Stimulated activated CD8-positive, alpha-beta memory T cell treated with anti-CD3 and anti-CD28 coated beads, Interleukin-12 subunit alpha, Interleukin-12 subunit beta, amount 100 ng/mL, for 4 hours (primary cell): ENCODE measurements around the gene CCDC60.
"Not testable (repeated sequence)": the region's sequence is repeated elsewhere in the genome, so short reads cannot be mapped to it uniquely, and the experiment has no call there.

Experiments
- DNase-seq: peaks from one replicate; pipeline ENCODE4 v3.0.0-alpha.2; 2020; ENCODE audit warnings: low read depth

The CCDC60 gene

DNA sequence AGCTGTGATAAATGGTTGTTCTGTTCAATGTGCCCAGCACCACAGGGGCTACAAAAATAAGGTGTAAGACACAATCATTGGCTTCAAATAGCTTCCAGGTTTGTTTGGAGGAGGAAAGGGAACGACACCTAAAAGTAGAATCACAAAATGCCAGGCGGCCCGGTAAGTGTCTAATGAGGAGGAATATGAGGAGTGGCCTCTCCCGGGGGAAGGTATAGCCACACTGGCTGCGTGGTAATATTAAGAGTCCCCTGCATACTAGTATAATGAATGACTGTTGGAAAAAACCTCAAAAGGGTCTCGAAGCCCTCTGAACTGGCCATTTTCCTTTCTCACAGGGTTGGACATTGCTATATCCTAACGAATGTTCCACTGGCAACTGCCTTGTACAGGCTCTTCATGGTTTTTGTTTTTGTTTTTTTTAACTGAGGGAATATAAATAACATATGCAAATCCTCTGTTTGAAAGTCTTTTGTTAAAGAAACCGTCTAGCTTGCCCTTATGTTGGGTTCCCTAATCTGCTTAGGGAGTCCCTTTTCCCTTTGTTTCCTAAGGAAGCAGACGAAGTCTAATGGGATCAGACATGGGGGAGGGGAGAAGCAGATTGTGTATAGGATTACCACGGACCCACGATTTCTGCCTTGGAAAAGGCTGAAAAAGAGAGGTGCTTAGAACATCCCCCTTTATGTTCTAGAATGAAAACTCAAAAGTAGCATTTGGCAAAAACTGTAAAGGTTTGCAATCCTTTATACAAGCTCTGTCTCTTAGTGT lies 4.2 kb downstream of the CCDC60 start:
- DNase-seq: no peak

DNA sequence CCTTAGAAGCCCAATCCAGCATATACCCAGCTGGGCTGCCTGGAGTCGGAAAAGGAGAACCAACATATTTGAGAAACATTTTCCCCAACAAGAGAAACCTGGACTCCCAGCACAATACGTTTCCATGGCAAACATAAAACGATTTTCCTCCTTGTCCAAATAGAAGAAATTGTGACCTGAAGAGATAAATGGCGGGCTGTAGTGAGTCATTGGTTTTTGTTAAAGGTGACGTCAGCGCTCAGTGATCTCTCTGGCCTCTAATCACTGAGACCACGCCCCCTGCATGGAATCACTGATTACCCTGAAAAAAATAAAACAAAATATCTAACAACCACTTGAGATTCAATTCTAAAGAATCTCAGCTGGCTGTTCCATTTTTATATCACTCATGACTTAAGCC lies 6.0 kb downstream of the CCDC60 start:
- DNase-seq: no peak

DNA sequence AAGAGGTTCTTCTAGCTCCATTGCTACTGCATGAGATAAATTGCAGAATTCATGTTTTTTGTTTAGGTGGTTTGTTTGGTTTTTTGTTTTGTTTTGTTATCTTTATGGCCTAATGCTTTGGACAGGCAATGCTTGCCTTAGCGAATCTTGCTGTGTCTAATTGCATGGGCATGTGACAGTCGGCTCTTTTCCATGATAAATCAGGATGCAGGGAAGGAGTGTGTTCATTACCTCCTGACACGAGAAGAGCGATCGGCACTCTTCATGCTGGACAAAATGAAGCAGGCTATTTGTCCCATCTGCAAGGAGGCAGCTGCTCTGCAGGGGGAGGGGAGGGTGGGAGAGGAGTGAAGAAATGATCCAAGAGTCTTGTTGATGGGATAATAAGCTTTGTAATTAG lies 6.5 kb downstream of the CCDC60 start:
- DNase-seq: no peak

DNA sequence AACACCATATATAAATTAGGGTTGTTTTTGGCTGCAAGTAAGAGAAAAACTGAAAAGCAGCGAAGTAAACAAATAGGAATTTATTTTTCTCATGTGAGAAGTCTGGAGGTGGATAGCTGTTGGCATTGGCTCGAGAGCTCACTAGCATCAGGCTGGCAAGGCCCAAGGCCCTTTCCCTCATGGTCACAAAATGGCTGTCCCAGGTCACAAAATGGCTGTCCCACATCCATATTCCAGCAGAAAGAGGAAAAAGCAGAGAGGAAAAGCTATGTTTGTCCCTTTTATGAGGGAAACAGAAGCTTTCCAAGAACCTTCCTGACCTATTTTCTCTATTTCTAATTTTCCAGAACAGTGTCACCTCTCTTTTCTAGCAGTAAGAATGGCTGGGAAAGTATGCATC lies 7.5 kb downstream of the CCDC60 start:
- DNase-seq: no peak

DNA sequence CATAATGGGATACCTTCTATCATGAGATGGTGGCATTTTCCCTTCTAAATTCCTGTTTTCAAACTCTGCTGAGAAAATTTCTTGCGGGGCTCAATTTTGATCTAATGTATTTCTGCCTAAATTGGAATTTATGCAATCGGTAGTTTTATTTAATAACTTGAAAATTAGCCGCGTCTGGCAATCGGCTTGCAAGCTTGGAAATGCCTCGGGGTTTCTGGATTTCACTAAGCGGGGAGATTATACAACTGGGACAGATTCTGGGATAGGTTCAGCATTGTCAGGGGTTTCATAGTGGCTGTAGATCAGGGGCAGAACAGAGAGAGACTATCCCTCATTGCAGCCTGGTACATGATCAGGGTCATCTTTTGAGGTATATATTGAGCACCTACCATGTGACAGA lies 8.6 kb downstream of the CCDC60 start:
- DNase-seq: no peak

DNA sequence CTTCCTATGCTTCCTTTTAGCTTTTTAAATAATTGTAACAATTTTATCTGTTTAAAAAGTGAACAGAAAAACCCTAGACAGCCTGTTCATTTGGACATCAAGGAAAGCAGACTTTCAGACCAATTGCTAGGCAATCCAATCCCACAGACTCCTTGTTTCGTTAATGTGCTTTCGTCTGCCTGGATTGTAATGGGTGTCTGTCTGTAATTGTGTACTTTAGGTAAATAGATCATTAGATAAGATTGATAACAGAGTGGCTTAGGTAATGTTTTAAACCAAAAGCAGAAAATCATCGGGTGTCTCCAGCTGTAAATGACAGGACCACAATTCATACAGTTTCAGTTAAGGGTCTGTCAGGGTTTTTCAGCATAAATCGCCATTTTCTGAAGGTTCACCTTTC lies 19.6 kb downstream of the CCDC60 start:
- no peak for DNase-seq

DNA sequence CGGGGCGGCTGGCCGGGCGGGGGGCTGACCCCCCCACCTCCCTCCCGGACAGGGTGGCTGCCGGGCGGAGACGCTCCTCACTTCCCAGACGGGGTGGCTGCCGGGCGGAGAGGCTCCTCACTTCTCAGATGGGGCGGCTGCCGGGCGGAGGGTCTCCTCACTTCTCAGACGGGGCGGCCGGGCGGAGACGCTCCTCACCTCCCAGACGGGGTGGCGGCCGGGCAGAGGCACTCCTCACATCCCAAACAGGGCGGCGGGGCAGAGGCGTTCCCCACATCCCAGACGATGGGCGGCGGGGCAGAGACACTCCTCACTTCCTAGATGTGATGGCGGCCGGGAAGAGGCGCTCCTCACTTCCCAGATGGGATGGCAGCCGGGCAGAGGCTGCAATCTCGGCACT lies 25.8 kb downstream of the CCDC60 start:
- DNase-seq: not testable (repeated sequence)

DNA sequence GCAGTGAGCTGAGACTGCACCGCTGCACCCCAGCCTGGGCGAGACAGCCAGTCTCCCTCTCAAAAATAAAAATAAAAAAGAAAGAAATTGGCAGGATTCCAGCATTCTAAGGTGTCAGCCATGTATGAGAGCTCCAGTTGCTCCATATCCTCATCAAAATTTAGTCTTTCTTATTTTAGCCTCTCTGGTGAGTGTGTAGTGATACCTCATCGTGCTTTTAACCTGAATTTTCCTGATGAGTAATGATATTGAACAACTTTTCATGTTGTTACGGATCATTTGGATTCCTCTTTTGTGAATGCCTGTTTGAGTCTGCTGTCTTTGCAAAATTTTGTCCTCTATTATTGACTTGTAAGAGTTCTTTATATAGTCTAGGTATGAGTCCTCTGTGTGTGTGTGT lies 28.5 kb downstream of the CCDC60 start:
- DNase-seq: no peak

DNA sequence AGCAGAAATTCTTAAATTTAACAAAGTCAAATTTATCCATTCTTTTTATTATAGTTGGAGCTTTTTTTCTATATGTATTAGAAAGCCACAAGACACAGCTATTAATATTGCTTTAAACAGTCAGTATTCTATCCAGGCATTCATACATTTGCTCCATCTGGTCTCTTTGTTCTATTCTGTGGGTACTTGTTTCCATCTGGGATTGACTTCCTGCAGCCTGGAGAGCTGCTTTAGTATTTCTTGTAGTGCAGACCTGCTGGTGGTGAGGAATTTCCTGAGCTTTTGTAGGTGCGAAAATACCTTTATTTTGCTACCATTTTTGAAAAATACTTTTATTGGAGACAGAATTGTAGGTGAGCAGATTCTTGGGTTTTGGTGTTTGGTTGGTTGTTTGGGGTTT lies 29.0 kb downstream of the CCDC60 start:
- no peak for DNase-seq

DNA sequence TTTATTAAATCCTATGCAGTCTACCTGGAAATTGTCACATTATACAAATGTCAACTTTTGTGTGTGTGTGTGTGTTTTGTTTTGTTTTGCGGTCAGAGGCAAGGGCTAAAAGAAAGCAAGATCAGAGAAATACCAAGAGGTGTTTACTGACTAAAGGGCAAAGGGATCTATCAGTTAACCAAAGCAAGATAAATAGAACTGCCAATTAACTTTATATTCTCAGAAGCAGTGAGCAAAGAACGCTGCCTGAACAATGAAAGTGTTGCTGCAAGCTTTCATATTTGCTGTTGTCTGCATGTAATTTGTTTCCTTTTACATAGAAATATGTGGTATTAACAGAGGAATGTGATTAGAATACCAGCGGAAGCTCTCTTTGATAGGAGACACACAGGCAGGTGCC lies 30.9 kb downstream of the CCDC60 start:
- DNase-seq: no peak

DNA sequence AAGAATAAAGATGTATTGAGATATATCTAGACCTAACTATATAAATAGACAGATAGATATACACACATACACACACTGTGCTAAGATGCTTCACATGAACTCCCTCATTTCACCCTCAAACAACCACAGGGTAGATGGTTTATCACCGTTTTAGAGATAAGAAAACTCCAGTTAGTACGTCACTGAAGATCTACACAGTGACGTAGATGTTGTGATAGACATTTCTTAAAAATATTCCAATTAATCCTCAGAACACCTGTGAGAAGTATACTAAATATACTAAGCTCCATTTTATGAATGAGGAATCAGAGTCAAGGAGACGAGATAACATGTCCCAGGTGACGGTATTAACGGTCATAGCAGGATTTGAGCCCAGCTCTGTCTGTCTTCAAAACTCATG lies 31.5 kb downstream of the CCDC60 start:
- no peak for DNase-seq

DNA sequence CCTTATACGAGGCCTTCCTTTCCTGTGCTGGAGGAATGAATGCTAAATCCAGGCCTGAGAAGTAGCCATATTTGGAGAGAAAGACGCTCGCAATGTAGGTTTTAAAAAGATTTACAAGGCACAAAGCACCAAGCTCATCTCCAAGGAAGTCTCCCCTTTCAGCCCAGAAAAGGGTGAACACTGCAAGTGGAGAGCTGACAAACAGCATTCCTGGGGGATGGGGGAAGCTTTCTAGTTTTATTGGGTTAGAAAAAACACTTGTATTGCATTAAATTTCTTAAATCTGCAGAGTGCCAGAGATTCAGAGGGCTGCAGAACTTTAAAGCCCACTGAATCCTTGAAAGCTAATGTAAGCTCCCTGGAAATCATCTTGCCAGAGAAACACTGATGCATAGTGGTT lies 34.6 kb downstream of the CCDC60 start:
- no peak for DNase-seq

DNA sequence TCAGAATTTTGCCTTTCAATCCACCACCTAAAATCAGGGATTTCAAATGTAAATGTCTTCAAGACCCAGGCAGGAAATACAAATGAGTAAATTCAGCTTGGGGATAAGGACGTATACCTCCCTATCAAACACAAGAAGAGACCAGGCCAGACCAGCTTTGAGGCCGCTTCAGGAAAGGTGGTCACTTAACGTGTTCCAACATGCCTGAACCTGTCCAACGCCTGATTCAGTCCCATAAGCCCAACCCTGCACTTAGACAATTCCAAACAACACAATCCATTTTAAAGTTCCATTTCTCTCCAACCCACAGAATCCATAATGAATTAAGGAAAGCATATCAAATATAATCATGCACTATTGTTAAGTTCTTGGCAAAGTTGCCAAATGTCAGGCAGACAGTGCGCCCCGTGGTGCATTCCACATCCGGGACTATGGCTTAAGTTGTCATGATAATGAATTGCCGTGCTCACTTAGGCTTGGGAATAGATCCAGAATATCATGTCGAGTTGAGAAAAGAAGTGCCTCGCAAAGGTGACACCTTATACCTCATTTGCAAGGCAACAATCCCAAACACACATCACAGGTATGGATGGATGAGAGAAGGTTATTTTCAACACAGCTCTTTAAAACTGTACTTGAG lies 35.5 kb downstream of the CCDC60 start:
- DNase-seq: no peak

DNA sequence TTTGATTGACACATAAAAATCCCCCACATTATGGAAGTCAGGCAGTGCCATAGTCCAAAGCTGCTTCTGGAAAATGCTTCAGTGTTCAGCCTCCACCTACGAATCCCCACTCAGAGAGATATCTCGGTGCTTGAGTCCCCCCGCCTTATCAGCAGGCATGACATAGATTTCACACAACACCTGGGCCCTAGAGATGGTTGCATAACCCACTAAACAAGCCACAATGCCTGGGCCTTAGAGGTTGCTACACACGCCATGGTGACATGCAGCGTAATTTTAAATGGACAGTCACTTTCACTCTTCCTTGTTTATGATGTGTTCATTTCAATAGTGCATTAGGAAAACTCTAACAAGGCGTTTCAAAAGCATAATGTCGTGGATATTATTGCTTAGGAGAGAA lies 38.0 kb downstream of the CCDC60 start:
- DNase-seq: no peak

DNA sequence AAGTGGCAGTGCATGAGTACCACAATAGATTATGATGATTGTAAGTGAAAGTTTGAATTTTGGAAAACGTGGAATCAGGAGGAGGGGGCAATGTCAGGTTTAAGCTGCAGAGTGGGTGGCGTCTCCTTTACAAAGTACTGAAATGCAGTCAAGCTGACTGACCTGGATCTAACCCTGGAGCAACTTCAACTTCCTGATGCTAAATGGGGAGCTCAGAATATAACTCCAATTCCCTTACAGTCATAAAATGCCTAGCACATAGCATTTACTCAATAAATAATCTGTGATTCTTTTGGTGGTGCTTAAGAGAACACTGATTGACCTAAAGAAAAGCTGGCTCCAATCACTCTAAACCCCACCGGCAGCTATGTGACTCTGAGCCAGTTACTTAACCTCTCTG lies 38.5 kb downstream of the CCDC60 start:
- no peak for DNase-seq

DNA sequence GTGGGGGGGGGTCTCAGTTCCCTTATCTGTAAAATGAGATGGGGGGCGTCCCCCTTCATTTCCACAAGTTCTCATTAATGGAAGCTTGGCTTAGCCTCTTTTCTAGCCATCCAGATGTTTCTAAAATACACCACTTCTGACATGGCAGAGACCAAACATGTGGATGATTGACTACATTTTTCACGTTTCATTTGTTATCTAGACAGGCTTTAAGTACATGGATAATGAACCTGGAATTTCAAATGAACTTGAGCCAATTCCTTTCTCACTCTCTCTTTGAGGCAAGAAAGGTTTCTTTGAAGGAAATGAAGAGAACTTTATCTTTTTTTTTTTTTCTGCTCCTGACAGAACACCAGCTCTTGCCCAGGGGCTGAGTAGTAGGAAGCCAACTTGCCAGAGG lies 39.1 kb downstream of the CCDC60 start:
- no peak for DNase-seq

DNA sequence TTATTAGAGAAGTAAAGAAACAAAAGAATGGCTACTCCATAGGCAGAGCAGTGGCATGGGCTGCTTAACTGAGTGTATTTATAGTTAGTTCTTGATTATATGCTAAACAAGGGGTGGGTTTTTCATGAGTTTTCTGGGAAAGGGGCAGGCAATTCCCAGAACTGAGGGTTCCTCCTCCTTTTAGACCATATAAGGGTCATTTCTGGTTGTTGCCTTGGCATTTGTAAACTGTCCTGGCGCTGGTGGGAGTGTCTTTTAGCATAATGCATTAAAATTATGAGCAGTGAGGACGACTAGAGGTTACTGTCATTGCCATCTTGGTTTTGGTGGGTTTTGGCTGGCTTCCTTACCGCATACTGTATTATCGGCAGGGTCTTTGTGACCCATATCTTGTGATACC lies 40.1 kb downstream of the CCDC60 start:
- no peak for DNase-seq

DNA sequence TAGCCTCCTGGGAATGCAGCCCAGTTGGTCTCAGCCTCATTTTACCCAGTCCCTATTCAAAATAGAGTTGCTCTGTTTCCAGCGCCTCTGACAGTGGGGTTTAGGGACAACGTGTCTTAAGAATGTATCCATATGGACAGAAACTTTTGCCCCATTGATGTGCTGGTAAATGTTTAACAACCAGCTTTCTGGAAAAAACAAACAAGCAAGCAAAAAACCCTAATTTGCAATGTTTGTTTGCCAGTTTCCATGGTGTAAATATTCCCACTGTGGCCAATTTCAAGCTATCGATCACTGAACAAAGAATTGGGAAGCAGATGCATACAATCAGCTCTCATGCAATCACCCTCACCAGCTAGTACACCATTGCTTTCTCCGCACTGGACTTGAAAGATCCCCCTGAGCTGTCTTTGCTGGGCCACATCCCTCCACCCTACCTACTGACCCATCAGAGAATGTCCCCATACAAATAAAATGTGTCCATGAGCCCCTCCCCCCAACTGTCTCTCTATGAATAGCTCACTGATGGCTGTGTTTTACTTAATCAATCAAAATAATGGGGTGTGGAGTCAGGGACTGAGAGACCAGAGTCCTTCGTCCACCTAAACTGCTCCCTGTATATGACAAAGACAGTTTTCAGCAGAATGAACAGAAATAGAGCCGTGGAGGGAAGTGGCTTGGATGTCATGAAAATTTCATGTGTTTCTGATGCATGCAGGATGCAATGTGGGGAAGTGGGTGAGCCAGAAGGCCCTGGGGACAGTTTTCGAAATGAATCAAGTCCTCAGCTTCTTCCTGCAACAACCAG lies 40.8 kb downstream of the CCDC60 start:
- no peak for DNase-seq

DNA sequence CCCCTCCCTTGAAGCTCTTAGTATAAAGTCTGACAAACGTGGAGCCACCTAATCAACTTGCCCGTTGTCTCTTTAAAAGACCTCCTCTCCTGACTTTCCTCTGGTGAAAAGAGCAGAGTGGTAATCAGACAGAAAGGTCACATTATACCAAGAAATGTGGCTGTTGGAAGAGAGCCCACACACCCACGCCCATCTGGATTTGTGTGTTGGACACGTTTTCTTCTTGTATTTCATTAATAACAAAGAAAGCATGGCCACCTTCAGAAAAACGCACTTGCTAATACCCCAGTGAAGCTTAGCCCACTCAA lies 41.3 kb downstream of the CCDC60 start:
- DNase-seq: no peak

DNA sequence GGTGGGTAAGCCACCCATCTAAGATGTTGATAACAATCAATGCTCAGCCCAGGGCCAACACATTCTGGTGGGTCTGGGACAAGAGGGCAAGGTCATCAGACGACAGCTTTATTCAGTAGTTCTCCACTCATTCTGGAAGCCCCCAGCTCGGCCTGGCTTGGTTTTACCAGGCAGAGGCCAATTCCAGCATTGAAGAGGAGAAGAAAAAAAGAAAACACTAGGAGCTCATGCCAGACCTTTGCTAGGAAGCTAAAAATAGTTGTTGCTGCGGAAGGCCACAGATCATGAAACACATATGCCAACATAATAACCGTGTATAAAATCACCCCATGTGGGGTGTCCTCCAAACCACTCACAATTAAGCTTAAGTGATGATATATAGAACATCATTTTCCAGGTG lies 44.4 kb downstream of the CCDC60 start:
- DNase-seq: no peak

DNA sequence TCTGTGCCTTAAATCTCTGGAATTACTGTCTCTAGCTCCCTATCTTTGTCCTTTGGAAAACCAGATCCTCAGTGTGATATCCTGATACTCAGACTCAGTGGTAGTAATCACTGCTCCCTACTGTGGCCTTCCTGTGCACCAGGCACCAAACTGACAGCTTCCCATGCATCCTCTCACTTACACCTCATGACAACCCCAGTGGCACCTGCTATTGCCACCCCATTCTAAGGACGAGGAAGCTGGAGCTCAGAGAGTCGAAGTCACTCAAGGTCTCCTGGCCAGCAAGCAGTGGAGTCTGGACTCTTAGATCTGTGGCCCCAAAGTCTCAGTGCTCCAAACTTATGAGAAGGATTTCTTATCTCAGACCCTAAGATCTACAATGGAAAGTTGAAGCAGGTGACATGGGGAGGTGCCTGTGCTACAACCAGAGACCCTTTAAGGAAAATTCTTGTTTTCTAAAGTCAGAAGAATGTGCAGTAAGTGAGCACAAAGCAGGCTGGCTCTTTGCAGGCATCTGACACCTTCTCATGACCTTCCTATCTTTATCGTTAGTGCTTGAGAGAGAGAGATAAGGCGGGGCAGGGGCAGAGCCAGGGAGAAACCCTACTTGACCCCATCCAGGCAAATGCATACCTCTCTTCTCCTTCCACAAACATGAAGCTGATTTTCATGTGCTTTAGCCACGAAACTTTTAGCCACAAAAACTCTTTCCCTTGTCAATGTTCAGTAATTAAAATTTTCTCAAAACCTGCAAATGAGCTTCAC lies 47.1 kb downstream of the CCDC60 start:
- DNase-seq: no peak

DNA sequence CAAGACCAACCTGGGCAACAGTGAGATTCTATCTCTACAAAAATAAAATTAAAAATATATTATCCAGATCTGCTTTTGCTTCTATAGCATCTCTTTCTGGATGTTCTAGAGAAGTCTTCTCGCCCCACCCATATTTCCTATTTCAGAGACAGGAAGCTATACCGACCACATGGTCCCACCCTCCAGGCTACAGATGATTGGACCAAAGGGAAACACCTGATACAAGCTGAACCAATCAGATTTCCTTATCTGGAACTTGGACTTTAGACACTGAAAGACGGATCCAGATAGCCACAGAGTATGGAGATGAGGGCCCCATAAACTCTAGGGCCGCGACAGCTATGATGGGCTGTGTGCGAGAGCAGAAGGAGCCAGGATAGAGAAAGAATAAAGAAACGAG lies 48.7 kb downstream of the CCDC60 start:
- no peak for DNase-seq

DNA sequence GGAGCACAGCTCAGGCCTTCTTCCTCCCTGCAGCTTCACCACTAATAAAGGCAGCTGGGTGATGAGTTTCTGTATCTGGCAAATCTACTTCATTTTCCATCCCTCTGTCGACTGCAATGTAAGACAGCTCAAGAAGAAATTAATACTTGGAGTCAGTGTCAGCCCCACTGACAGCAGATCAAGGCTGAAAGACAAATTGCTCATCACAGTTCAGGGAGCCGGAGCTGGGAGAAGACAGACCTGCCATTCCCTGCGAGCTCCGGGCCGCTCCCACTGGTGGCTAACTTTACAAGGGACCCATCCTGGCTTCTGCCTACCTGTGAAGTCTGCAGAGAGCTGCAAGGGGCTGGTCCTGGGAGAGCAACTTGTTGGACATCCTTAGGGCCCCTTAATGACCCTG lies 49.8 kb downstream of the CCDC60 start:
- DNase-seq: no peak
